ENCODE measurements around the gene UNC80.

Gene UNC80

DNA sequence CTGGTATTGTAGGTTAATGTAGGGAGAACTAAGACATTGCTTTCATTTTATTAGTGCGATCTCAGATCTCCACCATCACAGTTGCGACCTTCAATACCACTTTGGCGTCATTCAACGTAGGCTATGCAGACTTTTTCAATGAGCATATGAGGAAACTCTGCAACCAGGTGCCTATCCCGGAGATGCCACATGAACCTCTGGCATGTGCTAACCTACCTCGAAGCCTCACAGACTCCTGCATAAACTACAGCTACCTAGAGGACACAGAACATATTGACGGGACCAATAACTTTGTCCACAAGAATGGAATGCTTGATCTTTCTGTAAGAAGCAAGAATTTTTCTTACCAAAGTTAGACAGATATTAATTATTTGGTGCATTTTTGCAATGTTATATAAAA lies 47.3 kb downstream of the UNC80 start:
- no peak overlapping the region for H3K4me3 ChIP-seq (ENCODE audit: severe bottlenecking)
- no peaks in the 10 kb centered on the region for H3K9me3 ChIP-seq (ENCODE audit: severe bottlenecking)
- DNase-seq (ENCODE audit: low spot score) (no peak), ATAC-seq (ENCODE audit: low read depth) (no peak)
- H3K27me3 ChIP-seq (ENCODE audit: insufficient read depth, poor library complexity, severe bottlenecking), result no peaks in the 10 kb centered on the region
- TF ChIP-seq, protein P1, sequence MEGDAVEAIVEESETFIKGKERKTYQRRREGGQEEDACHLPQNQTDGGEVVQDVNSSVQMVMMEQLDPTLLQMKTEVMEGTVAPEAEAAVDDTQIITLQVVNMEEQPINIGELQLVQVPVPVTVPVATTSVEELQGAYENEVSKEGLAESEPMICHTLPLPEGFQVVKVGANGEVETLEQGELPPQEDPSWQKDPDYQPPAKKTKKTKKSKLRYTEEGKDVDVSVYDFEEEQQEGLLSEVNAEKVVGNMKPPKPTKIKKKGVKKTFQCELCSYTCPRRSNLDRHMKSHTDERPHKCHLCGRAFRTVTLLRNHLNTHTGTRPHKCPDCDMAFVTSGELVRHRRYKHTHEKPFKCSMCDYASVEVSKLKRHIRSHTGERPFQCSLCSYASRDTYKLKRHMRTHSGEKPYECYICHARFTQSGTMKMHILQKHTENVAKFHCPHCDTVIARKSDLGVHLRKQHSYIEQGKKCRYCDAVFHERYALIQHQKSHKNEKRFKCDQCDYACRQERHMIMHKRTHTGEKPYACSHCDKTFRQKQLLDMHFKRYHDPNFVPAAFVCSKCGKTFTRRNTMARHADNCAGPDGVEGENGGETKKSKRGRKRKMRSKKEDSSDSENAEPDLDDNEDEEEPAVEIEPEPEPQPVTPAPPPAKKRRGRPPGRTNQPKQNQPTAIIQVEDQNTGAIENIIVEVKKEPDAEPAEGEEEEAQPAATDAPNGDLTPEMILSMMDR (IDR thresholded peaks at IDR 0.05; ENCODE audit: poor library complexity, severe bottlenecking), result no peak
- no peaks in the 10 kb centered on the region for H3K4me1 ChIP-seq (ENCODE audit: insufficient read depth, poor library complexity, severe bottlenecking)
- H3K36me3 ChIP-seq (ENCODE audit: low read depth), result no peaks in the 10 kb centered on the region
- no peak overlapping the region for H3K27ac ChIP-seq (ENCODE audit: poor library complexity, severe bottlenecking)

DNA sequence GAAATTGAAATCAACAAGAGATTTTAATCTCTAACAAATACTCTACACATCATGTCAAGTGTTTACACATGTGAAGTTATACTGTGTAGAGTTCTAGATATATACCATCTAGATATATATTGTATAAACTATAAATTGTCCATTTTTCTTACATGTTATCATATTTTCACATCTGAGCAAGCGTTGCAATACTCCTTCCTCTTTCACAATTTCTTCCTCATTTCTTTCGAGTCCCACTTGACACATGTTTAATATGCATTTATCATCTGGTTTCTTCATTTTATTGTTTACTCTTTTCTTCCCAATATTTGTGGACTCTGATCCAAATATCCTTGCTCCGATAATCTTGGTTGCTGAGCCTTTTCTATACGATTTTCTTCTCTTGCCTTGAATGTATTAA lies 50.2 kb downstream of the UNC80 start:
- TF ChIP-seq, protein P1 (IDR thresholded peaks at IDR 0.05; ENCODE audit: poor library complexity, severe bottlenecking), result no peak

DNA sequence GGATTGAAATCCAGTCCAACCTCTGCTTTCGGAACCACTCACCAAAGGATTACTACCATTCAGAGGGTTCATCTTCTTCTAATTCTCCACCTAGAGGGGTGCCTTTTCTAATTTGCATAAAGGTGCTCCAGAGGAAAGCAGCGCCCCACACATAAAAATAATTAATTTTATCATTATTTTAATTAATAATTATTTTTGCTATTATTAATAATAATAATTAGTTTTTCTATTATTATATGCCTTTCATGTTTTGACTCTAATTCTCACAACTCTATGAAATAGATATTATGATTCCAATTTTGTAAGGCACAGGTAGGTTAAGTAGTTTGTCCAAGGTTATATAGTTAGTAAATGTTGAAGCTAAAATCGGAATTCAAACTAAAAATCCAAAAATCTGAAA lies 51.9 kb downstream of the UNC80 start:
- no peak overlapping the region for H3K27ac ChIP-seq (ENCODE audit: poor library complexity, severe bottlenecking)
- DNase-seq (ENCODE audit: low spot score) (no peak), ATAC-seq (ENCODE audit: low read depth) (no peak)
- TF ChIP-seq, protein P1 (IDR thresholded peaks at IDR 0.05; ENCODE audit: poor library complexity, severe bottlenecking), result no peak
- H3K4me1 ChIP-seq (ENCODE audit: insufficient read depth, poor library complexity, severe bottlenecking), result no peaks in the 10 kb centered on the region
- H3K4me3 ChIP-seq (ENCODE audit: severe bottlenecking), result no peak overlapping the region
- H3K27me3 ChIP-seq (ENCODE audit: insufficient read depth, poor library complexity, severe bottlenecking), result no peaks in the 10 kb centered on the region
- H3K9me3 ChIP-seq (ENCODE audit: severe bottlenecking), result no peaks in the 10 kb centered on the region
- H3K36me3 ChIP-seq (ENCODE audit: low read depth), result no peaks in the 10 kb centered on the region

More for the DNA sequence above, 50.2 kb downstream of the UNC80 start:
- ATAC-seq (ENCODE audit: low read depth) (no peak), DNase-seq (ENCODE audit: low spot score) (no peak)
- no peaks in the 10 kb centered on the region for H3K36me3 ChIP-seq (ENCODE audit: low read depth)
- H3K9me3 ChIP-seq (ENCODE audit: severe bottlenecking), result no peaks in the 10 kb centered on the region
- H3K4me1 ChIP-seq (ENCODE audit: insufficient read depth, poor library complexity, severe bottlenecking), result no peaks in the 10 kb centered on the region
- no peak overlapping the region for H3K27ac ChIP-seq (ENCODE audit: poor library complexity, severe bottlenecking)
- no peak overlapping the region for H3K4me3 ChIP-seq (ENCODE audit: severe bottlenecking)
- no peaks in the 10 kb centered on the region for H3K27me3 ChIP-seq (ENCODE audit: insufficient read depth, poor library complexity, severe bottlenecking)

DNA sequence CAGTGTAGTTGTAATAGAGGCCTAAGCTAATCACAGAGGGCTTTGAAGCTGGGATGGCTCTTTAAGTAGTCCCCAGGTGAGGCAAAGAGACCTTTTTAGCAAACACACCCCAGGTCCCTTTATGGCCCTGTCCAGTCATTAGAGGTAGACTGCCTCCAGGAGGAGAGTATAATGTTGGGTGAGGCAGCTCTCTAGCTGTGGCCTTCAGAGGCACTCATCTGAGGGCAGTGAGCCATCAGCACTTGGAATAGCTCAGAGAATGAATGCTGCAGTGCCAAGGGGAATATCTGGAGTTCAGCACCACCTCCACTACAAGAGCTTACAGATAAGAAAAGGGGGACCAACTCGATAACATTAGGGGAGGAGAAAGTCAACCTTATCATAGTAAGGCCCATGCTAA lies 52.8 kb downstream of the UNC80 start:
- Histone ChIP-seq H3K4me1 (ENCODE audit: insufficient read depth, poor library complexity, severe bottlenecking) (no peaks in the 10 kb centered on the region), H3K36me3 (ENCODE audit: low read depth) (no peaks in the 10 kb centered on the region), H3K27ac (ENCODE audit: poor library complexity, severe bottlenecking) (no peak overlapping the region), H3K4me3 (ENCODE audit: severe bottlenecking) (no peak overlapping the region), H3K9me3 (ENCODE audit: severe bottlenecking) (no peaks in the 10 kb centered on the region), H3K27me3 (ENCODE audit: insufficient read depth, poor library complexity, severe bottlenecking) (no peaks in the 10 kb centered on the region)
- TF ChIP-seq, protein P1 (IDR thresholded peaks at IDR 0.05; ENCODE audit: poor library complexity, severe bottlenecking), result no peak
- DNase-seq (ENCODE audit: low spot score) (no peak), ATAC-seq (ENCODE audit: low read depth) (no peak; the same call in 2 of the 3 replicates)

DNA sequence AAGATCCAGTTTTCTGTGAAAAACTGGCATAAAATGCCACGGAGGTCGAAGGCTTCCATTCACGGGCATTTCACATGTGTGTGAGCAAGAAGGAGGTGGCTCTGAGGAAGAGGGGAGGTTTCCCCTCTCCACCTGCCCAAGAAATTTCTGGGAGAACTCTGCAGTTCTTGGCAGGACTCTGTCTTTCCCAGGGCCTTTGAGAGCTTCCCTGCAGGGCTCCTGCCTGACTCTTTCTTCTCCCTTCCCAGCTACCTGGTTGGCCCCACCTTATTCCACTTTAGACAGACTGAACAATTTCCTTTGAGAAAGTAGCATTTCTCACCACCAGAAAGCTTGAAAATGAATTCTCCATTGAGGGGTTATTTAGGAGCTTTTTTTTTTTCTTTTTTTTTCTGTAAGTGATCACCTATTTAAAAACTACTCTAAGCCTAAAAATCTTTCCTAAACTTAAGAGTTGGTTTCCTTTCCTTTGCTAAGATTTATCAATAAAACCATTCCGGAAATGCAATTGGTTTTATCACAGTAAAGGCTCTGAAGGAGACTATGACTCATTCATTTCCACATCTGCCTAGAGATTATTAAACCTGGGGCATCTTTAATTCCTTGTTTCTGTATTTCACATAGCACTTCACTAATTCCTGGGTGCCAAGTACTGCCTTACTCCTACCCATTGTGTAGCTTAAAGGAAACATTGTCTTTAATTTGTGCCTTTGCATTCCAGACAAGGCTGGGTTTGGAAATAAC lies 59.3 kb downstream of the UNC80 start:
- no peak overlapping the region for H3K4me3 ChIP-seq (ENCODE audit: severe bottlenecking)
- TF ChIP-seq, protein P1 (IDR thresholded peaks at IDR 0.05; ENCODE audit: poor library complexity, severe bottlenecking), result no peak
- no peaks in the 10 kb centered on the region for H3K4me1 ChIP-seq (ENCODE audit: insufficient read depth, poor library complexity, severe bottlenecking)
- H3K9me3 ChIP-seq (ENCODE audit: severe bottlenecking), result no peaks in the 10 kb centered on the region
- H3K36me3 ChIP-seq (ENCODE audit: low read depth), result no peaks in the 10 kb centered on the region
- no peak for DNase-seq (ENCODE audit: low spot score)
- no peaks in the 10 kb centered on the region for H3K27me3 ChIP-seq (ENCODE audit: insufficient read depth, poor library complexity, severe bottlenecking)
- no peak overlapping the region for H3K27ac ChIP-seq (ENCODE audit: poor library complexity, severe bottlenecking)
- no peak for ATAC-seq (ENCODE audit: low read depth)
